A673 (cell line): ENCODE results near the gene CDC42SE2. TPM values are rescaled to one million over a fixed set of nuclear protein-coding genes. Genes with fewer than 3 reads are reported as not detected.
A peak's percentile ranks its signal among the peaks of the same experiment; 100 is the strongest.
"Not testable (repeated sequence)": the region's sequence is repeated elsewhere in the genome, so short reads cannot be mapped to it uniquely, and the experiment has no call there.

ENCODE experiments used
- BruUV-seq: library from RNA; stranded (reverse); fragments of 400-500 nt; replicated peaks from 2 replicates; lab custom pipeline; 2021; lab: Mats Ljungman, UMichigan
- CTCF ChIA-PET: fragments of 300-600 bp; sonication (Branson Sonifier 250); formaldehyde crosslinking; loops from one replicate; lab custom pipeline; 2022; ENCODE audit warnings: antibody characterized with exemption; lab: Charles Lee
- POLR2A ChIA-PET: fragments of 300-600 bp; sonication (Branson Sonifier 250); formaldehyde crosslinking; loops from one replicate; lab custom pipeline; 2022; ENCODE audit warnings: antibody characterized with exemption; ENCODE audit not compliant: low non-redundant PET; lab: Charles Lee
- DNase-seq: peaks from one replicate; pipeline ENCODE4 v3.0.0-alpha.2; 2015; ENCODE audit warnings: low spot score
- H3K27ac ChIP-seq: fragments of 200-600 bp; sonication (generic); 2 replicates; pipeline ENCODE4 v1.5.1; 2016; ENCODE audit warnings: mixed run types, low read depth, mild to moderate bottlenecking, mixed read lengths, antibody characterized with exemption, low read length; ENCODE audit not compliant: poor library complexity, severe bottlenecking
- H3K27me3 ChIP-seq: fragments of 200-600 bp; sonication (generic); replicated peaks from 2 replicates; pipeline ENCODE4 v1.6.1; 2017; ENCODE audit warnings: mixed run types, low read depth, mild to moderate bottlenecking, mixed read lengths, antibody characterized with exemption, low read length; ENCODE audit not compliant: insufficient read depth, poor library complexity
- H3K36me3 ChIP-seq: fragments of 200-600 bp; sonication (generic); 2 replicates; pipeline ENCODE4 v1.6.1; 2016; ENCODE audit warnings: mixed run types, mild to moderate bottlenecking, mixed read lengths, antibody characterized with exemption, low read length; ENCODE audit not compliant: insufficient read depth, poor library complexity, severe bottlenecking
- H3K4me1 ChIP-seq: fragments of 200-600 bp; sonication (generic); 2 replicates; pipeline ENCODE4 v1.6.1; 2017; ENCODE audit warnings: mixed run types, mild to moderate bottlenecking, mixed read lengths, antibody characterized with exemption, low read length; ENCODE audit not compliant: insufficient read depth, poor library complexity, severe bottlenecking
- H3K4me3 ChIP-seq: fragments of 200-600 bp; sonication (generic); 2 replicates; pipeline ENCODE4 v1.5.1; 2016; ENCODE audit warnings: low read depth, mixed run types, mild to moderate bottlenecking, mixed read lengths, low read length; ENCODE audit not compliant: poor library complexity, severe bottlenecking
- H3K9me3 ChIP-seq: fragments of 200-600 bp; sonication (generic); 2 replicates; pipeline ENCODE4 v1.6.1; 2016; ENCODE audit warnings: mixed run types, low read depth, mild to moderate bottlenecking, mixed read lengths, antibody characterized with exemption, low read length; ENCODE audit not compliant: poor library complexity, severe bottlenecking
- EZH2 ChIP-seq: fragments of 200-600 bp; sonication (generic); IDR thresholded peaks from 2 replicates; pipeline ENCODE4 v1.6.1; 2017; ENCODE audit warnings: borderline replicate concordance, low read depth, mild to moderate bottlenecking, mixed read lengths, antibody characterized with exemption, low read length; ENCODE audit not compliant: poor library complexity, severe bottlenecking
- intact Hi-C: fragments of 100-400 bp; cut with micrococcal nuclease; formaldehyde crosslinking; loops from one replicate; pipeline ENCODE4 v1.10.0; 2022; ENCODE audit not compliant: unreplicated experiment
- total RNA-seq: library from RNA; stranded (reverse); gene quantifications from 2 replicates; pipeline ENCODE4 v1.2.3, GENCODE V29; 2021
- TF ChIP-seq, protein P1 (sequence below): fragments of 300-800, 200-600 bp; sonication (generic); conservative IDR thresholded peaks from 2 replicates; pipeline ENCODE4 v1.5.1; 2017; ENCODE audit warnings: low read depth, mild to moderate bottlenecking, antibody characterized with exemption, low read length, moderate library complexity, mixed read lengths

Gene CDC42SE2
- total RNA-seq, 1 experiment from 2014 or later: 25.5 TPM

DNA sequence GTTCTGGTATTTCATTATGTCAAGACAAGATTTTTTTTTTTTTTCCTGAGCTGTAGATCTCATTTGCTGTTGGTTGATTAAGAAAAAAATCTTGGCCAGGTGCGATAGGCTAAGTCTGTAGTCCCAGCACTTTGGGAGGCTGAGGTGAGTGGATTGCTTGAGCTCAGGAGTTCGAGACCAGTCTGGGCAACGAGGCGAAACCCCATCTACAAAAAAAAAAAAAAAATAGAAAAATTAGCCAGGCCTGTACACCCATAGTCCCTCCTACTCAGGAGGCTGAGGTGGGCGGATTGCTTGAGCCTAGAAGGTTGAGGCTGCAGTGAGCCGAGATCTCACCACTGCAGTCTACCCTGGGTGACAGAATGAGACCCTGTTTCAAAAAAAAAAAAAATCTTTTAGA lies 12.2 kb downstream of the CDC42SE2 start:
- no peak for TF ChIP-seq EZH2
- TF ChIP-seq, protein P1, sequence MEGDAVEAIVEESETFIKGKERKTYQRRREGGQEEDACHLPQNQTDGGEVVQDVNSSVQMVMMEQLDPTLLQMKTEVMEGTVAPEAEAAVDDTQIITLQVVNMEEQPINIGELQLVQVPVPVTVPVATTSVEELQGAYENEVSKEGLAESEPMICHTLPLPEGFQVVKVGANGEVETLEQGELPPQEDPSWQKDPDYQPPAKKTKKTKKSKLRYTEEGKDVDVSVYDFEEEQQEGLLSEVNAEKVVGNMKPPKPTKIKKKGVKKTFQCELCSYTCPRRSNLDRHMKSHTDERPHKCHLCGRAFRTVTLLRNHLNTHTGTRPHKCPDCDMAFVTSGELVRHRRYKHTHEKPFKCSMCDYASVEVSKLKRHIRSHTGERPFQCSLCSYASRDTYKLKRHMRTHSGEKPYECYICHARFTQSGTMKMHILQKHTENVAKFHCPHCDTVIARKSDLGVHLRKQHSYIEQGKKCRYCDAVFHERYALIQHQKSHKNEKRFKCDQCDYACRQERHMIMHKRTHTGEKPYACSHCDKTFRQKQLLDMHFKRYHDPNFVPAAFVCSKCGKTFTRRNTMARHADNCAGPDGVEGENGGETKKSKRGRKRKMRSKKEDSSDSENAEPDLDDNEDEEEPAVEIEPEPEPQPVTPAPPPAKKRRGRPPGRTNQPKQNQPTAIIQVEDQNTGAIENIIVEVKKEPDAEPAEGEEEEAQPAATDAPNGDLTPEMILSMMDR: no peak
- POLR2A ChIA-PET: no interaction called here
- Histone ChIP-seq H3K36me3 (no peaks in the 10 kb centered on the region), H3K27ac (no peak overlapping the region), H3K4me3 (no peak overlapping the region), H3K9me3 (no peaks in the 10 kb centered on the region), H3K4me1 (peaks cover 36% of the 10 kb centered on the region), H3K27me3 (no peaks in the 10 kb centered on the region)
- BruUV-seq: no TSS peak
- intact Hi-C loops: no loop called here
- DNase-seq: no peak
- CTCF ChIA-PET: interaction anchor here (0.6 kb wide), 1 partner anchor 9 kb away, joined by 6 read pairs; no protein-coding TSS in a partner anchor

DNA sequence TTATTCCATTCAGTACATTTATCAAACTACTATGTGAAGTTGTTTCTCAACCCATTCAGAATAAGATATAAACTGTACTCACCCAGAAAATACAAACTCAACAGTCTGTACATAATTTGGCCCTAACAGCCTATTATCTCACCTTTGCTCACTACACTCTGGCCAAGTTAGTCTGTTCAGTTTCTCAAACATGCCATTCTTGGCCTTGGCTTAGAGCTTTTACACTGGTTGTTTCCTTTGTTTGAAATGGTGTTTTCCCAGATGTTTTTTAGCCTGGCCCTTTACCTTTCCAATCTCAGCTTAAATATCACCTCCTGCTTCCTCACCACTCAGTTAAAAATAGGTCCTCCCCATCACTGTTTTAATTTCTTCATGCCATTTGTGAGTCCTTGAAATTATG lies 13.6 kb downstream of the CDC42SE2 start:
- ChIA-PET POLR2A (no interaction called here), CTCF (no interaction called here)
- Histone ChIP-seq H3K27ac (no peak overlapping the region), H3K4me3 (no peak overlapping the region), H3K36me3 (no peaks in the 10 kb centered on the region), H3K4me1 (peaks cover 34% of the 10 kb centered on the region), H3K27me3 (no peaks in the 10 kb centered on the region), H3K9me3 (no peaks in the 10 kb centered on the region)
- intact Hi-C loops: no loop called here
- TF ChIP-seq, protein P1: no peak
- no peak for TF ChIP-seq EZH2
- BruUV-seq: no TSS peak
- DNase-seq: no peak

DNA sequence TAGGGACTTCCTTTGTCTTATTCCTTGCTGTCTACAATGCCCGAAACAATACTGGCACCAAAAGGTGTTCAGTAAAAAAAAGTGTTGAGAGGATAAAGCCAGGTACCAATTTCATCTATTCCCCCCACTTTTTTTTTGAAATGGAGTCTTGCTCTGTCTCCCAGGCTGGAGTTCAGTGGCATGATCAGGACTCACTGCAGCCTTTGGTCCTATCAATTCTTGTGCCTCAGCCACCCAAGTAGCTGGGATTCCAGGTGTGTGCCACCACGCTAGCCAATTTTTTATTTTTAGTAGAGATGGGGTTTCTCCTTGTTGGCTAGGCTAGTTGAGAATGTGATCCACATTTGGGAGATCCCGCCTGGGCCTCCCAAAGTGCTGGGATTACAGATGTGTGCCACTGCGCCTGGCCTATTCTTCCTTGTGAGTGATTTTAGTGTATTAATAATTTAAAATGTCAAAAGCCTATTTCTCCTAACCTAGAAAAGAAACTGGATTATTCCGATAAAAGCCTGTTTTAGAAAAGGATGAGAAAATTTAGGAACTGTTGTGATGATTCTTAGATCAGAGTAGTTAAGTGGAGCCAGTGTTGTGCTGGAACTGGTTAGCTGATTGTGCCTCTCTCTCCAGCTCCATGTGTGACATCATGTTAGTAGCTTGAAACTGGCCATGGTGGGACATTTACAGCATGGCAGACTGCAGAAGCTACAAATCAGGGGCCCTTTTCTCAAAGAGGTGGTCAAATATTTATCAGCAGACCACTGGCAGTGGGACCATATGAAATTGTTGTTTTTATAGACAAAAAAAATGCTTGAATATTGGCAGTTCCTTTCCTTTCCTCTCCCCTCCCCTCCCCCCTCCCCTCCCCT lies 14.3 kb downstream of the CDC42SE2 start:
- Histone ChIP-seq H3K4me1 (peaks cover 30% of the 10 kb centered on the region), H3K4me3 (no peak overlapping the region), H3K36me3 (no peaks in the 10 kb centered on the region), H3K27ac (peak overlapping the region; percentile 46), H3K9me3 (no peaks in the 10 kb centered on the region), H3K27me3 (no peaks in the 10 kb centered on the region)
- BruUV-seq: no TSS peak
- ChIA-PET POLR2A (interaction anchor here (0.7 kb wide), 1 partner anchor 14 kb away, joined by 8 read pairs; the partner anchor contains the start of gene CDC42SE2), CTCF (no interaction called here)
- TF ChIP-seq EZH2: no peak
- TF ChIP-seq, protein P1: no peak
- no peak for DNase-seq
- intact Hi-C loops: no loop called here

DNA sequence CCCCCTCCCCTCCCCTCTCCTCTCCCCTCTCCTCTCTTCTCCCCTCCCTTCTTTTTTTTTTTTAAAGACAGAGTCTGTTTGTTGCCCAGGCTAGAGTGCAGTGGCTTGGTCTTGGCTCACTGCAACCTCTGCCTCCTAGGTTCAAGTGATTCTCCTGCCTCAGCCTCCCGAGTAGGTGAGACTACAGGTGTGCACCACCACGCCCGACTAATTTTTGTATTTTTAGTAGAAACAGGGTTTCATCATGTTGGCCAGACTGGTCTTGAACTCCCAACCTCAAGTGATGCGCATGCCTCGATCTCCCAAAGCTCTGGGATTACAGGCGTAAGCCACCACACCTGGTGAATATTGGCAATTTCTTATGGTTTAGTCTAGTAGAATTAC lies 14.9 kb downstream of the CDC42SE2 start:
- H3K9me3 ChIP-seq, BruUV-seq, DNase-seq, H3K4me3 ChIP-seq, H3K27me3 ChIP-seq, H3K36me3 ChIP-seq, CTCF ChIA-PET, H3K27ac ChIP-seq, intact Hi-C loops: not testable (repeated sequence)
- H3K4me1 ChIP-seq: peaks cover 30% of the 10 kb centered on the region
- POLR2A ChIA-PET: interaction anchor here (0.7 kb wide), 1 partner anchor 15 kb away, joined by 8 read pairs; the partner anchor contains the start of gene CDC42SE2
